ENCODE data around the gene TSC2.

TSC2 gene

GRCh38 chr16:2028620-2029220 lies 19.1 kb upstream of the TSC2 start:
- peak overlapping the region; percentile 24 for H3K9ac ChIP-seq (ENCODE audit: low read depth, low read length, poor library complexity)
- H3K4me2 ChIP-seq (ENCODE audit: insufficient read depth, low read length, poor library complexity, severe bottlenecking): no peak overlapping the region
- no peak overlapping the region for H3K18ac ChIP-seq (ENCODE audit: low read length)
- H3K4me3 ChIP-seq (ENCODE audit: low read length in 2 of 2): no peak overlapping the region
- WGBS, 2 donors (ENCODE audit: extremely low coverage in 2 of 2, insufficient read length in 2 of 2, insufficient replicate concordance in 1 of 2): no CpG with 5 or more reads among the region's 18 CpGs
- no peak overlapping the region for H2BK15ac ChIP-seq (ENCODE audit: low read length)
- peaks cover 3 to 40% (median 32%) of the 10 kb centered on the region in 3 experiments for H3K27me3 ChIP-seq (ENCODE audit: control insufficient read depth in 3 of 3, insufficient read depth in 3 of 3, low read depth in 1 of 3, low read length in 3 of 3)
- H2BK120ac ChIP-seq (ENCODE audit: low read depth, low read length): no peak overlapping the region
- no peak overlapping the region for H2BK12ac ChIP-seq (ENCODE audit: low read length)
- H3K79me1 ChIP-seq (ENCODE audit: low read depth, low read length): peaks cover 4% of the 10 kb centered on the region
- no peak for DNase-seq (ENCODE audit: low spot score)
- peak overlapping the region; percentile 43 for H3K23ac ChIP-seq (ENCODE audit: low read depth, low read length, poor library complexity)
- peak overlapping the region; percentile 53 for H2BK5ac ChIP-seq (ENCODE audit: low read length)
- H3K27ac ChIP-seq (replicated peaks; ENCODE audit: low read length): no peak overlapping the region
- H4K8ac ChIP-seq (ENCODE audit: low read depth, low read length): no peak overlapping the region
- no peaks in the 10 kb centered on the region for H3K36me3 ChIP-seq (replicated peaks in 1 of 2; ENCODE audit: control insufficient read depth in 2 of 2, insufficient read depth in 2 of 2, low read length in 2 of 2)
- no peak overlapping the region for H3K14ac ChIP-seq (ENCODE audit: low read length)
- peak overlapping the region; percentile 53 for H2AK5ac ChIP-seq (ENCODE audit: low read depth, low read length)
- H3K4ac ChIP-seq (ENCODE audit: low read length): no peak overlapping the region
- H2AFZ ChIP-seq (ENCODE audit: low read length): no peak overlapping the region
- no peak overlapping the region for H4K91ac ChIP-seq (ENCODE audit: low read depth, low read length, poor library complexity)
- peaks cover 4 to 5% of the 10 kb centered on the region in 2 donors for H3K9me3 ChIP-seq (replicated peaks in 1 of 2; ENCODE audit: control insufficient read depth in 2 of 2, insufficient read depth in 1 of 2, low read depth in 1 of 2, low read length in 2 of 2)
- H3K4me1 ChIP-seq (ENCODE audit: control insufficient read depth in 2 of 2, insufficient read depth in 1 of 2, low read depth in 1 of 2, low read length in 2 of 2): peaks cover 9 to 10% of the 10 kb centered on the region in 2 donors

GRCh38 chr16:2029350-2029749 lies 18.4 kb upstream of the TSC2 start:
- H3K14ac ChIP-seq (ENCODE audit: low read length): no peak overlapping the region
- H2BK12ac ChIP-seq (ENCODE audit: low read length): no peak overlapping the region
- no peak overlapping the region for H3K4me3 ChIP-seq (ENCODE audit: low read length in 2 of 2)
- H3K36me3 ChIP-seq (replicated peaks in 1 of 2; ENCODE audit: control insufficient read depth in 2 of 2, insufficient read depth in 2 of 2, low read length in 2 of 2): no peaks in the 10 kb centered on the region
- peaks cover 4 to 5% of the 10 kb centered on the region in 2 donors for H3K9me3 ChIP-seq (replicated peaks in 1 of 2; ENCODE audit: control insufficient read depth in 2 of 2, insufficient read depth in 1 of 2, low read depth in 1 of 2, low read length in 2 of 2)
- peak overlapping the region; percentile 8 for H2AK5ac ChIP-seq (ENCODE audit: low read depth, low read length)
- H3K18ac ChIP-seq (ENCODE audit: low read length): peak overlapping the region; percentile 3
- no peak overlapping the region for H2BK15ac ChIP-seq (ENCODE audit: low read length)
- H3K4me2 ChIP-seq (ENCODE audit: insufficient read depth, low read length, poor library complexity, severe bottlenecking): no peak overlapping the region
- H3K79me1 ChIP-seq (ENCODE audit: low read depth, low read length): peaks cover 4% of the 10 kb centered on the region
- H2BK120ac ChIP-seq (ENCODE audit: low read depth, low read length): no peak overlapping the region
- no peak overlapping the region for H3K4ac ChIP-seq (ENCODE audit: low read length)
- no peak overlapping the region for H3K27ac ChIP-seq (replicated peaks; ENCODE audit: low read length)
- WGBS, 2 donors (ENCODE audit: extremely low coverage in 2 of 2, insufficient read length in 2 of 2, insufficient replicate concordance in 1 of 2): no CpG with 5 or more reads among the region's 22 CpGs
- no peak overlapping the region for H3K23ac ChIP-seq (ENCODE audit: low read depth, low read length, poor library complexity)
- no peak overlapping the region for H2AFZ ChIP-seq (ENCODE audit: low read length)
- DNase-seq (ENCODE audit: low spot score): no peak
- no peak overlapping the region for H4K91ac ChIP-seq (ENCODE audit: low read depth, low read length, poor library complexity)
- no peak overlapping the region for H2BK5ac ChIP-seq (ENCODE audit: low read length)
- H3K9ac ChIP-seq (ENCODE audit: low read depth, low read length, poor library complexity): no peak overlapping the region
- peaks cover 3 to 38% (median 27%) of the 10 kb centered on the region in 3 experiments for H3K27me3 ChIP-seq (ENCODE audit: control insufficient read depth in 3 of 3, insufficient read depth in 3 of 3, low read depth in 1 of 3, low read length in 3 of 3)
- peaks cover 9 to 14% of the 10 kb centered on the region in 2 donors for H3K4me1 ChIP-seq (ENCODE audit: control insufficient read depth in 2 of 2, insufficient read depth in 1 of 2, low read depth in 1 of 2, low read length in 2 of 2)
- no peak overlapping the region for H4K8ac ChIP-seq (ENCODE audit: low read depth, low read length)

- no peak overlapping the region for H3K4me2 ChIP-seq (ENCODE audit: insufficient read depth, low read length, poor library complexity, severe bottlenecking)
- H3K9ac ChIP-seq (ENCODE audit: low read depth, low read length, poor library complexity): no peak overlapping the region
- H3K4me3 ChIP-seq (ENCODE audit: low read length in 2 of 2): no peak overlapping the region
- peaks cover 3 to 5% of the 10 kb centered on the region in 2 donors for H3K9me3 ChIP-seq (replicated peaks in 1 of 2; ENCODE audit: control insufficient read depth in 2 of 2, insufficient read depth in 1 of 2, low read depth in 1 of 2, low read length in 2 of 2)
- no peak overlapping the region for H2AK5ac ChIP-seq (ENCODE audit: low read depth, low read length)
- no peak for DNase-seq (ENCODE audit: low spot score)
- no peak overlapping the region for H3K14ac ChIP-seq (ENCODE audit: low read length)
- H2BK12ac ChIP-seq (ENCODE audit: low read length): no peak overlapping the region
- H3K18ac ChIP-seq (ENCODE audit: low read length): peak overlapping the region; percentile 38
- no peak overlapping the region for H2BK5ac ChIP-seq (ENCODE audit: low read length)
- H3K23ac ChIP-seq (ENCODE audit: low read depth, low read length, poor library complexity): no peak overlapping the region
- no peak overlapping the region for H4K91ac ChIP-seq (ENCODE audit: low read depth, low read length, poor library complexity)
- H3K27ac ChIP-seq (replicated peaks; ENCODE audit: low read length): no peak overlapping the region
- H2BK15ac ChIP-seq (ENCODE audit: low read length): no peak overlapping the region
- peaks cover 9 to 14% of the 10 kb centered on the region in 2 donors for H3K4me1 ChIP-seq (ENCODE audit: control insufficient read depth in 2 of 2, insufficient read depth in 1 of 2, low read depth in 1 of 2, low read length in 2 of 2)
- no peak overlapping the region for H2BK120ac ChIP-seq (ENCODE audit: low read depth, low read length)
- H3K27me3 ChIP-seq (ENCODE audit: control insufficient read depth in 3 of 3, insufficient read depth in 3 of 3, low read depth in 1 of 3, low read length in 3 of 3): peaks cover 3 to 33% (median 25%) of the 10 kb centered on the region in 3 experiments
- H3K4ac ChIP-seq (ENCODE audit: low read length): no peak overlapping the region
- H4K8ac ChIP-seq (ENCODE audit: low read depth, low read length): no peak overlapping the region
- no CpG with 5 or more reads among the region's 11 CpGs for WGBS, 2 donors (ENCODE audit: extremely low coverage in 2 of 2, insufficient read length in 2 of 2, insufficient replicate concordance in 1 of 2)
- peaks cover 4% of the 10 kb centered on the region for H3K79me1 ChIP-seq (ENCODE audit: low read depth, low read length)
- no peak overlapping the region for H2AFZ ChIP-seq (ENCODE audit: low read length)
- H3K36me3 ChIP-seq (replicated peaks in 1 of 2; ENCODE audit: control insufficient read depth in 2 of 2, insufficient read depth in 2 of 2, low read length in 2 of 2): no peaks in the 10 kb centered on the region
These were observed 17.7 kb upstream of the TSC2 start for GRCh38 chr16:2030036-2030435.

GRCh38 chr16:2031081-2031577 lies 16.7 kb upstream of the TSC2 start:
- H3K18ac ChIP-seq (ENCODE audit: low read length): no peak overlapping the region
- no peak overlapping the region for H3K4me2 ChIP-seq (ENCODE audit: insufficient read depth, low read length, poor library complexity, severe bottlenecking)
- no peak overlapping the region for H2AK5ac ChIP-seq (ENCODE audit: low read depth, low read length)
- H2BK120ac ChIP-seq (ENCODE audit: low read depth, low read length): no peak overlapping the region
- H3K27ac ChIP-seq (replicated peaks; ENCODE audit: low read length): no peak overlapping the region
- no peak overlapping the region for H2BK15ac ChIP-seq (ENCODE audit: low read length)
- H3K4me1 ChIP-seq (ENCODE audit: control insufficient read depth in 2 of 2, insufficient read depth in 1 of 2, low read depth in 1 of 2, low read length in 2 of 2): peaks cover 13 to 23% of the 10 kb centered on the region in 2 donors
- H4K8ac ChIP-seq (ENCODE audit: low read depth, low read length): no peak overlapping the region
- H3K9me3 ChIP-seq (replicated peaks in 1 of 2; ENCODE audit: control insufficient read depth in 2 of 2, insufficient read depth in 1 of 2, low read depth in 1 of 2, low read length in 2 of 2): peaks cover 2 to 5% of the 10 kb centered on the region in 2 donors
- H3K23ac ChIP-seq (ENCODE audit: low read depth, low read length, poor library complexity): no peak overlapping the region
- H3K4me3 ChIP-seq (ENCODE audit: low read length in 2 of 2): no peak overlapping the region
- no peak overlapping the region for H2BK5ac ChIP-seq (ENCODE audit: low read length)
- no peak overlapping the region for H3K4ac ChIP-seq (ENCODE audit: low read length)
- no peak overlapping the region for H3K9ac ChIP-seq (ENCODE audit: low read depth, low read length, poor library complexity)
- WGBS, 2 donors (ENCODE audit: extremely low coverage in 2 of 2, insufficient read length in 2 of 2, insufficient replicate concordance in 1 of 2): no CpG with 5 or more reads among the region's 11 CpGs
- no peak overlapping the region for H2AFZ ChIP-seq (ENCODE audit: low read length)
- H3K14ac ChIP-seq (ENCODE audit: low read length): peak overlapping the region; percentile 38
- no peak overlapping the region for H4K91ac ChIP-seq (ENCODE audit: low read depth, low read length, poor library complexity)
- H3K36me3 ChIP-seq (replicated peaks in 1 of 2; ENCODE audit: control insufficient read depth in 2 of 2, insufficient read depth in 2 of 2, low read length in 2 of 2): no peaks in the 10 kb centered on the region
- peaks cover 3 to 22% (median 20%) of the 10 kb centered on the region in 3 experiments for H3K27me3 ChIP-seq (ENCODE audit: control insufficient read depth in 3 of 3, insufficient read depth in 3 of 3, low read depth in 1 of 3, low read length in 3 of 3)
- H3K79me1 ChIP-seq (ENCODE audit: low read depth, low read length): peaks cover 7% of the 10 kb centered on the region
- no peak for DNase-seq (ENCODE audit: low spot score)
- H2BK12ac ChIP-seq (ENCODE audit: low read length): no peak overlapping the region
